LNCAP (cell line): ENCODE data around the gene MYO1E.

ENCODE experiments used
- CTCF ChIP-seq: fragments of 450-650 bp; IDR thresholded peaks from 2 replicates; pipeline ENCODE4 v1.5.1; 2017; ENCODE audit warnings: mild to moderate bottlenecking

MYO1E gene

GRCh38 chr15:59273234-59273633 lies 99.4 kb downstream of the MYO1E start:
- no peak for TF ChIP-seq CTCF

GRCh38 chr15:59271595-59272201 lies 101.0 kb downstream of the MYO1E start:
- no peak for TF ChIP-seq CTCF

- TF ChIP-seq CTCF: no peak
Observed at GRCh38 chr15:59268852-59269407, 103.7 kb downstream of the MYO1E start.

GRCh38 chr15:59268168-59268851 lies 104.4 kb downstream of the MYO1E start:
- TF ChIP-seq CTCF: no peak

GRCh38 chr15:59266028-59266427 lies 106.6 kb downstream of the MYO1E start:
- no peak for TF ChIP-seq CTCF

- no peak for TF ChIP-seq CTCF
Observed at GRCh38 chr15:59262316-59262715, 110.4 kb downstream of the MYO1E start.

GRCh38 chr15:59260090-59260489 lies 112.6 kb downstream of the MYO1E start:
- no peak for TF ChIP-seq CTCF
